Measurements from ENCODE around the gene EVPL. TPM values are rescaled to one million over a fixed set of nuclear protein-coding genes. Genes with fewer than 3 reads are reported as not detected.

EVPL gene
- total RNA-seq, 2 experiments from 2014 or later, result not detected

DNA sequence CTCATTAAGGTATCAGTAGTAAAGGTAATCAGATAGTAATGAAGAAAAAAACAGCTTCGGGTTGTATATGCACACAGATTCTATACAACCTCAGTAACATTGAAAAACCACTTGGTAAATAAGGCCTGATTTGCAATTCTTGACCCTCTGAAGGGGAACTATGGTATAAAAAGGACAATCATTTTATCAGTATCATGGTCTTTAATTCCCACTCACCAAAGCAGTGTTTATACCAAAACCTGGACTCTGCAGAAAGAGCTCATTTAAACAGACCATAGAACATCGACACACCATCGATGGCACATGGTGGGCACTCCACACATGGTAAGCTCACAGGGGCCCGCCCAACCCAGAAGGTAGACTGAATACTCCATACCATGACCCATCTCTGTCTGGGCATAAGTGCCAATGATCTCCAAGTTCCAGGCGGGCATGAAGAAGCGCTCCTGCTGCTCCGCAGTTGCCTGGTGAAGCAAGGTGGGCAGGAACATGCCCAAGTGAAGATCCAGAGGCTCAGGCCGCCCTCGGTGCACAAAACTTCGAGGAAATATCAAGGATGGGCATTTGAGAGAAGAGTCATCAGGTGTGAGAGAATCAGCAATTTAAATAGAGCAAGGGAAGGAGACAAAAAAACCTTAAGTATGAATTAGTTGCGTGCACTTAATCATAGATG is 67.1 kb downstream of the EVPL start:
- ChIA-PET CTCF (interaction anchor here (0.8 to 1.2 kb wide), 3 partner anchors 12 to 206 kb away, joined by 3 to 4 read pairs (median 3); partner anchors contain the start of gene CDK3), POLR2A (no interaction called here)
- H3K4me3 Mint-ChIP-seq, result no peak overlapping the region
- H3K9me3 Mint-ChIP-seq, result no peaks in the 10 kb centered on the region
- H3K27ac Mint-ChIP-seq, result no peak overlapping the region
- H3K36me3 Mint-ChIP-seq (ENCODE audit: low read depth), result peaks cover 18% of the 10 kb centered on the region
- no peaks in the 10 kb centered on the region for H3K27me3 Mint-ChIP-seq
- no peaks in the 10 kb centered on the region for H3K4me1 Mint-ChIP-seq
- no peak for DNase-seq

DNA sequence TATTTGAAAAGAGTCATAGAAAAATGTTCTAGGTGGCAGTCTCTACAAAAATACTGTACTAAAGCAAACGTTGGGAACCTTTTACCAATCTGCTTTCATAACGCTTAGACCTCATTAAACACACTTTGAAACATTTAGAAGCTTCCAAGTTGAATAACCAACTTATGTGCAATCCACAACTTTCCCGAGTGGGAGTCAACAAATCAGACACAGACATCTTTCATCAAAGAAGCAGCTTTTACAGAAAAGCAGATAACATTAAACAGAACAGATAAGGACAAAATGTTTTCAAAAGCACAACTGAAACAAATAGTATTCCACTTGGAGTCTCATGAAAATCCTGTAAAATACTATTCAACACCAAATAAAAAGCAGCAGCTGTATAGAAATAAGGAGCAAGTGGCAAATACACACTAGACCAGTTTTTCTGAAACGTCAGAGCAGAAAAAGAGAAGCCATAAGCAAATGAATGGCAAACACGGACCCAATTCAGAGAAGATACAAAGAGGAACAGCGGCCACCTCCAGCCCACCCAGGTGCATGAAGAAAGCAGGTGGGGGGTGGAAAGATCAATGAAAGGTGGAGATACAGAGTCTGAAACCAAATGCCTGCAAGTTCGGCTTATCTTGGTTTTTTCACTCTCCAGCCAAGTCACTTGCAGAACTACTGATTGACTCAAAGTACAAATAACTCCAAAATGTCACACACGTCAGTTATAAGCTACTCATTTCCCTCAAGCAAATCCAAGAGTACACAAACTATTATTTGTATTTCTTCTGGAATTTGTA is 67.9 kb downstream of the EVPL start:
- Mint-ChIP-seq H3K4me1 (no peaks in the 10 kb centered on the region), H3K9me3 (no peaks in the 10 kb centered on the region), H3K36me3 (ENCODE audit: low read depth) (peaks cover 19% of the 10 kb centered on the region), H3K27ac (no peak overlapping the region), H3K4me3 (no peak overlapping the region), H3K27me3 (no peaks in the 10 kb centered on the region)
- DNase-seq, result no peak
- ChIA-PET POLR2A (no interaction called here), CTCF (interaction anchor here (0.8 kb wide), 1 partner anchor 206 kb away, joined by 3 read pairs; no protein-coding TSS in a partner anchor)

Other genes with a start within 250 kb of the EVPL start
- 10 to 100 TPM; 26.1 TPM for gene UNK, start 242.5 kb downstream of the EVPL start, total RNA-seq
- gene UNC13D, start 182.9 kb downstream of the EVPL start, total RNA-seq, result 100 to 1,000 TPM; 179 to 190 TPM
- gene WBP2, start 172.0 kb downstream of the EVPL start, total RNA-seq, result 100 to 1,000 TPM; 107 to 114 TPM
- gene TRIM47, start 148.7 kb downstream of the EVPL start, total RNA-seq, result 10 to 100 TPM; 31.9 to 33.8 TPM
- 10 to 100 TPM; 24.9 to 26.1 TPM for gene TRIM65, start 130.4 kb downstream of the EVPL start, total RNA-seq
- gene MRPL38, start 122.4 kb downstream of the EVPL start, total RNA-seq, result 10 to 100 TPM; 79.9 to 85.0 TPM
- 10 to 100 TPM; 19.8 to 21.1 TPM for gene FBF1, start 86.3 kb downstream of the EVPL start, total RNA-seq
- 10 to 100 TPM; 28.0 to 29.8 TPM for gene ACOX1, start 48.1 kb downstream of the EVPL start, total RNA-seq
- gene TEN1, start 48.1 kb downstream of the EVPL start, total RNA-seq, result 10 to 100 TPM; 13.5 to 16.3 TPM
- gene CDK3, start 26.5 kb downstream of the EVPL start, total RNA-seq, result 1 to 10 TPM; 5.2 to 5.6 TPM
- gene SRP68, start 45.2 kb upstream of the EVPL start, total RNA-seq, result 10 to 100 TPM; 92.8 to 94.6 TPM
- gene GALR2, start 47.5 kb upstream of the EVPL start, total RNA-seq, result under 1 TPM; 0.38 to 0.40 TPM
- gene ZACN, start 51.9 kb upstream of the EVPL start, total RNA-seq, result under 1 TPM; 0.48 TPM
- gene EXOC7, start 76.5 kb upstream of the EVPL start, total RNA-seq, result 100 to 1,000 TPM; 119 to 120 TPM
- under 1 TPM; 0.13 to 0.15 TPM for gene FOXJ1, start 113.9 kb upstream of the EVPL start, total RNA-seq
- 10 to 100 TPM; 79.8 to 83.9 TPM for gene RNF157, start 213.2 kb upstream of the EVPL start, total RNA-seq
- 100 to 1,000 TPM; 524 to 546 TPM for gene UBALD2, start 238.0 kb upstream of the EVPL start, total RNA-seq

Measured in activated CD4-positive, alpha-beta memory T cell treated with anti-CD3 and anti-CD28 coated beads, Interleukin-2, amount 10 ng/mL, durations not matched to agents 7 days and 5 days (primary cell).